H1 (cell line): Measurements from ENCODE around the gene GCLM. TPM values are rescaled to one million over a fixed set of nuclear protein-coding genes. Genes with fewer than 3 reads are reported as not detected.
A peak's percentile ranks its signal among the peaks of the same experiment; 100 is the strongest.

Experiments used
- CTCF ChIA-PET: fragments of 300-600 bp; sonication (Branson Sonifier 250); formaldehyde crosslinking; loops from one replicate; lab custom pipeline; 2021; ENCODE audit not compliant: partially characterized antibody; lab: Charles Lee
- POLR2A ChIA-PET: fragments of 300-600 bp; sonication (Branson Sonifier 250); formaldehyde crosslinking; loops from one replicate; lab custom pipeline; 2021; ENCODE audit warnings: inconsistent platforms; ENCODE audit not compliant: partially characterized antibody; lab: Charles Lee
- DNase-seq, 2 experiments: peaks; one replicate each; pipeline versions ENCODE4 v3.0.0 to v3.0.0-alpha.2; 2010 to 2022; ENCODE audit warnings: low spot score in 2 of 2, low read depth in 1 of 2, mixed read lengths in 1 of 2
- FAIRE-seq: peaks from 2 replicates; lab custom pipeline; 2011; peaks lifted over from hg19 to GRCh38; lab: Jason Lieb, UNC
- H2AFZ ChIP-seq: 2 replicates; pipeline ENCODE4 v1.8.1; 2012; ENCODE audit warnings: low read length, inconsistent platforms
- H2AK5ac ChIP-seq: 2 replicates; pipeline ENCODE4 v1.6.1; 2013; ENCODE audit warnings: low read depth, low read length
- H2BK120ac ChIP-seq: replicated peaks from 2 replicates; pipeline ENCODE3; 2013; ENCODE audit warnings: low read depth, low read length, inconsistent platforms
- H2BK12ac ChIP-seq: 2 replicates; pipeline ENCODE4 v1.6.1; 2013; ENCODE audit warnings: low read depth, low read length
- H2BK15ac ChIP-seq: 2 replicates; pipeline ENCODE4 v1.6.1; 2013; ENCODE audit warnings: low read length
- H2BK20ac ChIP-seq: 2 replicates; pipeline ENCODE4 v1.6.1; 2013; ENCODE audit warnings: low read length
- H2BK5ac ChIP-seq: 2 replicates; pipeline ENCODE4 v1.6.1; 2013; ENCODE audit warnings: low read depth, low read length
- H3K14ac ChIP-seq: 2 replicates; pipeline ENCODE4 v1.6.1; 2013; ENCODE audit warnings: inconsistent platforms; ENCODE audit not compliant: insufficient read length
- H3K18ac ChIP-seq: 2 replicates; pipeline ENCODE4 v1.6.1; 2013; ENCODE audit warnings: low read length; ENCODE audit errors: extremely low read depth
- H3K23ac ChIP-seq: 2 replicates; pipeline ENCODE4 v1.6.1; 2013; ENCODE audit warnings: inconsistent platforms; ENCODE audit not compliant: insufficient read length
- H3K23me2 ChIP-seq: 2 replicates; pipeline ENCODE4 v1.6.1; 2013; ENCODE audit warnings: low read depth, low read length
- H3K27ac ChIP-seq: 2 replicates; pipeline ENCODE4 v1.6.1; 2011; ENCODE audit warnings: low read depth, low read length, inconsistent platforms
- H3K27me3 ChIP-seq, 4 experiments: replicated peaks in 1 of 4; 1 replicate in 1 of 4; 2 replicates in 3 of 4; pipeline versions ENCODE4 v1.6.1 to v1.8.1; 2011 to 2013; ENCODE audit warnings: low read length in 3 of 4, mild to moderate bottlenecking in 3 of 4, inconsistent platforms in 2 of 4, mixed read lengths in 2 of 4, moderate library complexity in 1 of 4; ENCODE audit not compliant: control insufficient read depth in 3 of 4, insufficient read depth in 3 of 4; ENCODE audit errors: extremely low read depth in 1 of 4
- H3K36me3 ChIP-seq, 4 experiments: 2 replicates each; pipeline versions ENCODE4 v1.6.1 to v1.8.1; 2011 to 2013; ENCODE audit warnings: mild to moderate bottlenecking in 4 of 4, low read length in 3 of 4, moderate library complexity in 2 of 4, control low read depth in 1 of 4, inconsistent platforms in 1 of 4; ENCODE audit not compliant: insufficient read depth in 4 of 4, control insufficient read depth in 2 of 4
- H3K4ac ChIP-seq: replicated peaks from 2 replicates; pipeline ENCODE3; 2013; ENCODE audit warnings: low read length, low read depth, mixed read lengths, inconsistent platforms; ENCODE audit not compliant: insufficient read length
- H3K4me1 ChIP-seq, 4 experiments: replicated peaks in 1 of 4; 1 replicate in 1 of 4; 2 replicates in 3 of 4; pipeline versions ENCODE4 v1.6.1 to v1.8.1; 2011 to 2013; ENCODE audit warnings: low read length in 3 of 4, inconsistent platforms in 2 of 4, mixed read lengths in 1 of 4; ENCODE audit not compliant: insufficient read depth in 4 of 4, control insufficient read depth in 3 of 4
- H3K4me2 ChIP-seq, 2 experiments: 2 replicates each; pipeline versions ENCODE4 v1.6.1 to v1.8.1; 2011 to 2013; ENCODE audit warnings: low read depth in 2 of 2, low read length in 2 of 2, control low read depth in 1 of 2, inconsistent platforms in 1 of 2, mild to moderate bottlenecking in 1 of 2; ENCODE audit not compliant: insufficient read depth in 1 of 2
- H3K4me3 ChIP-seq, 4 experiments: fragments of 200-600, 300-600 bp in 1 of 4; sonication (generic), shearing (Covaris generic), sonication (Bioruptor Twin) in 1 of 4; 2 replicates each; pipeline versions ENCODE4 v1.5.1 to v1.8.1; 2011 to 2016; ENCODE audit warnings: low read length in 4 of 4, low read depth in 3 of 4, control low read depth in 2 of 4, inconsistent platforms in 2 of 4, mild to moderate bottlenecking in 2 of 4, mixed read lengths in 1 of 4, moderate library complexity in 1 of 4; ENCODE audit not compliant: insufficient read depth in 2 of 4; ENCODE audit errors: extremely low read depth in 1 of 4
- H3K56ac ChIP-seq: replicated peaks from 2 replicates; pipeline ENCODE3; 2013; ENCODE audit warnings: low read depth, mild to moderate bottlenecking, mixed read lengths, low read length, inconsistent platforms; ENCODE audit not compliant: insufficient read length
- H3K79me1 ChIP-seq: 2 replicates; pipeline ENCODE4 v1.6.1; 2013; ENCODE audit warnings: low read depth, low read length, control low read depth
- H3K79me2 ChIP-seq, 2 experiments: 2 replicates each; pipeline versions ENCODE4 v1.6.1 to v1.8.1; 2012 to 2013; ENCODE audit warnings: low read length in 2 of 2, mild to moderate bottlenecking in 2 of 2, inconsistent platforms in 1 of 2; ENCODE audit not compliant: insufficient read depth in 2 of 2, control insufficient read depth in 1 of 2
- H3K9ac ChIP-seq, 4 experiments: replicated peaks in 1 of 4; 1 replicate in 1 of 4; 2 replicates in 3 of 4; pipeline versions ENCODE4 v1.6.1 to v1.8.1; 2011 to 2013; ENCODE audit warnings: low read depth in 3 of 4, low read length in 3 of 4, control low read depth in 2 of 4, mild to moderate bottlenecking in 2 of 4, moderate library complexity in 2 of 4, inconsistent platforms in 1 of 4; ENCODE audit errors: extremely low read depth in 1 of 4
- H3K9me3 ChIP-seq, 2 experiments: 2 replicates each; pipeline versions ENCODE4 v1.6.1 to v1.8.1; 2012 to 2013; ENCODE audit warnings: mild to moderate bottlenecking in 2 of 2, moderate library complexity in 2 of 2, control low read depth in 1 of 2, inconsistent platforms in 1 of 2, low read depth in 1 of 2, low read length in 1 of 2, mixed read lengths in 1 of 2; ENCODE audit not compliant: insufficient read depth in 2 of 2
- H4K20me1 ChIP-seq, 2 experiments: replicated peaks in 1 of 2; 2 replicates each; pipeline versions ENCODE3 to v1.8.1; 2011 to 2013; ENCODE audit warnings: inconsistent platforms in 2 of 2, low read length in 2 of 2, mild to moderate bottlenecking in 1 of 2; ENCODE audit not compliant: insufficient read depth in 2 of 2, control insufficient read depth in 1 of 2
- H4K5ac ChIP-seq: 2 replicates; pipeline ENCODE4 v1.6.1; 2013; ENCODE audit warnings: low read length, low read depth, mixed read lengths, inconsistent platforms; ENCODE audit not compliant: insufficient read length
- H4K8ac ChIP-seq: 2 replicates; pipeline ENCODE4 v1.8.0; 2013; ENCODE audit warnings: mild to moderate bottlenecking, moderate library complexity, low read length, inconsistent platforms; ENCODE audit not compliant: insufficient read depth; ENCODE audit errors: extremely low read depth
- H4K91ac ChIP-seq: replicated peaks from 2 replicates; pipeline ENCODE3; 2013; ENCODE audit warnings: low read length, mixed read lengths, inconsistent platforms; ENCODE audit not compliant: insufficient read length
- ATF2 ChIP-seq: IDR thresholded peaks from 2 replicates; pipeline ENCODE4 v1.6.1; 2012; ENCODE audit warnings: low read length, inconsistent platforms
- ATF3 ChIP-seq: IDR thresholded peaks from 2 replicates; pipeline ENCODE4 v1.6.1; 2011; ENCODE audit warnings: low read depth, mild to moderate bottlenecking, low read length; ENCODE audit not compliant: insufficient read depth
- BACH1 ChIP-seq: IDR thresholded peaks from 2 replicates; pipeline ENCODE4 v1.6.1; 2012; ENCODE audit warnings: low read length, improper control_type of control experiment
- BRCA1 ChIP-seq: IDR thresholded peaks from 2 replicates; pipeline ENCODE4 v1.6.1; 2012; ENCODE audit warnings: low read depth, low read length, improper control_type of control experiment
- CHD1 ChIP-seq: IDR thresholded peaks from 2 replicates; pipeline ENCODE4 v1.6.1; 2012; ENCODE audit warnings: low read depth, low read length, improper control_type of control experiment
- HDAC2 ChIP-seq, 2 experiments: fragments of 300-600 bp in 1 of 2; sonication (generic) in 1 of 2; IDR thresholded peaks; 2 replicates each; pipeline ENCODE4 v1.6.1; 2011 to 2012; ENCODE audit warnings: low read depth in 2 of 2, low read length in 2 of 2, mild to moderate bottlenecking in 2 of 2, moderate library complexity in 2 of 2, borderline replicate concordance in 1 of 2, inconsistent platforms in 1 of 2
- HDAC6 ChIP-seq: IDR thresholded peaks from one replicate; pipeline ENCODE4 v1.7.1; 2012; ENCODE audit warnings: low read depth, mild to moderate bottlenecking, inconsistent platforms, low read length, moderate library complexity
- KDM4A ChIP-seq: IDR thresholded peaks from one replicate; pipeline ENCODE4 v1.7.1; 2012; ENCODE audit warnings: low read depth, mild to moderate bottlenecking, moderate library complexity, low read length, inconsistent platforms; ENCODE audit not compliant: severe bottlenecking
- MAFK ChIP-seq: IDR thresholded peaks from 2 replicates; pipeline ENCODE4 v1.6.1; 2012; ENCODE audit warnings: low read depth, mild to moderate bottlenecking, improper control_type of control experiment, low read length
- NRF1 ChIP-seq: IDR thresholded peaks from 2 replicates; pipeline ENCODE4 v1.6.1; 2011; ENCODE audit warnings: mild to moderate bottlenecking, low read depth, low read length, improper control_type of control experiment
- SP2 ChIP-seq: IDR thresholded peaks from 2 replicates; pipeline ENCODE4 v1.6.1; 2012; ENCODE audit warnings: mild to moderate bottlenecking, low read length, inconsistent platforms
- ZNF274 ChIP-seq: IDR thresholded peaks from 2 replicates; pipeline ENCODE4 v1.7.0; 2012; ENCODE audit warnings: low read length, borderline replicate concordance; ENCODE audit errors: extremely low read depth
- WGBS, 2 experiments: shearing (Covaris generic) in 1 of 2; methylation state at CpG; one replicate each; pipeline versions ENCODE4 v1.1.6 to v1.1.7; 2013 to 2015; ENCODE audit warnings: low lambda C conversion rate in 2 of 2, mixed read lengths in 2 of 2, inconsistent platforms in 1 of 2, low coverage in 1 of 2, missing lambda C conversion rate in 1 of 2; ENCODE audit not compliant: insufficient replicate concordance in 2 of 2, insufficient coverage in 1 of 2, insufficient read length in 1 of 2; ENCODE audit errors: extremely low coverage in 1 of 2, missing lambda C conversion rate in 1 of 2; 5-methylcytosine and 5-hydroxymethylcytosine counted together
- polyA plus RNA-seq, 7 experiments: library from polyadenylated mRNA; depleted of rRNA in 3 of 7; stranded (reverse) in 5 of 7; unstranded in 2 of 7; fragments of >200 nt in 5 of 7; fragments of 200-250 nt in 2 of 7; gene quantifications; 1 replicate in 5 of 7; 2 replicates in 1 of 7; 4 replicates in 1 of 7; pipeline versions ENCODE4 v1.2.1 to v1.2.3, GENCODE V29; 2011 to 2013; ENCODE audit warnings: missing spikeins in 2 of 7, mixed read lengths in 2 of 7
- total RNA-seq: library from RNA; stranded (reverse); fragmentation: NEBNext Ultra II Directional; extraction: Animal tissue kit (Norgen Biotek cat#: 25700); gene quantifications from 2 replicates; pipeline ENCODE4 v1.2.1, GENCODE V29; 2021

GCLM gene
- total and polyA plus RNA-seq, 2 of the 8 experiments (the other 6 are each of a cell fraction or from before 2014, with no cell fraction given), result 3.1 to 12.8 TPM

- 0 out of 7 replicates have a peak, but pooled peaks cover 0 to 2% (median 1%) of the 10 kb centered on the region in 4 experiments for H3K27me3 ChIP-seq
- peaks cover 0 to 3% (median 2%) of the 10 kb centered on the region in 4 experiments; a peak in 2 of 7 replicates for H3K4me1 ChIP-seq
- FAIRE-seq, result no peak
- H2AK5ac ChIP-seq, result no peak overlapping the region
- peak overlapping the region; percentile 83 to 92 for H3K4me2 ChIP-seq
- no peaks in the 10 kb centered on the region for H3K36me3 ChIP-seq
- peaks cover 10% of the 10 kb centered on the region for H3K23me2 ChIP-seq
- H3K4ac ChIP-seq, result no peak overlapping the region
- peak overlapping the region in 1 of 4 experiments; percentile 91; a peak in 2 of 8 replicates for H3K4me3 ChIP-seq
- H3K56ac ChIP-seq, result no peak overlapping the region
- CTCF ChIA-PET, result interaction anchor here (0.6 to 1.5 kb wide), 3 partner anchors 13 to 74 kb away, joined by 3 read pairs; no protein-coding TSS in a partner anchor
- H3K79me2 ChIP-seq, result peaks cover 0 to 44% of the 10 kb centered on the region in 2 experiments; a peak in 2 of 4 replicates
- no peaks in the 10 kb centered on the region for H4K20me1 ChIP-seq
- H2BK12ac ChIP-seq, result no peak overlapping the region
- no peaks in the 10 kb centered on the region; the same call in 1 of the 2 replicates for H3K79me1 ChIP-seq
- H3K18ac ChIP-seq, result no peak overlapping the region
- POLR2A ChIA-PET, result no interaction called here
- no peak overlapping the region for H3K27ac ChIP-seq
- H4K8ac ChIP-seq, result no peak overlapping the region
- no peak overlapping the region for H2BK20ac ChIP-seq
- no peak overlapping the region for H2BK5ac ChIP-seq
- no peak overlapping the region for H2BK120ac ChIP-seq
- H3K9me3 ChIP-seq, result no peaks in the 10 kb centered on the region
- H4K91ac ChIP-seq, result no peak overlapping the region
- H3K23ac ChIP-seq, result no peak overlapping the region
- no peak overlapping the region for H2AFZ ChIP-seq
- H3K14ac ChIP-seq, result no peak overlapping the region
- no peak overlapping the region for H3K9ac ChIP-seq
- DNase-seq, result no peak
- no peak overlapping the region for H2BK15ac ChIP-seq
- no peak overlapping the region for H4K5ac ChIP-seq
- 81% methylated on average over 3 of the region's 3 CpGs; no CpG with 5 or more reads in 1 of the 2 experiments for WGBS, 2 experiments
- TF ChIP-seq KDM4A (no peak), BACH1 (no peak), HDAC2 (IDR thresholded peaks at IDR 0.05; ENCODE audit: borderline replicate concordance in 1 of 2, low read depth in 2 of 2, low read length in 2 of 2) (no peak), BRCA1 (no peak), SP2 (no peak), ATF3 (no peak), ATF2 (no peak), ZNF274 (no peak), NRF1 (no peak), MAFK (no peak), CHD1 (no peak), HDAC6 (no peak)
These were observed 1.5 kb downstream of the GCLM start for GRCh38 chr1:93907718-93908117.
